ENCODE results near the gene UQCC5.

The UQCC5 gene

GRCh38 chr3:52489453-52489852 lies 47.0 kb upstream of the UQCC5 start:
- no peak for ATAC-seq (ENCODE audit: low read depth)
- no peaks in the 10 kb centered on the region for H3K9me3 ChIP-seq (ENCODE audit: severe bottlenecking)
- no peak for DNase-seq (ENCODE audit: low spot score)
- no peaks in the 10 kb centered on the region for H3K4me1 ChIP-seq (ENCODE audit: insufficient read depth, poor library complexity, severe bottlenecking)
- H3K27ac ChIP-seq (ENCODE audit: poor library complexity, severe bottlenecking): no peak overlapping the region
- H3K27me3 ChIP-seq (ENCODE audit: insufficient read depth, poor library complexity, severe bottlenecking): no peaks in the 10 kb centered on the region
- H3K36me3 ChIP-seq (ENCODE audit: low read depth): peaks cover 44% of the 10 kb centered on the region
- TF ChIP-seq CTCF (IDR thresholded peaks at IDR 0.05; ENCODE audit: poor library complexity, severe bottlenecking): no peak
- no peak overlapping the region for H3K4me3 ChIP-seq (ENCODE audit: severe bottlenecking)

- Histone ChIP-seq H3K27me3 (ENCODE audit: insufficient read depth, poor library complexity, severe bottlenecking) (no peaks in the 10 kb centered on the region), H3K4me3 (ENCODE audit: severe bottlenecking) (no peak overlapping the region), H3K27ac (ENCODE audit: poor library complexity, severe bottlenecking) (no peak overlapping the region), H3K9me3 (ENCODE audit: severe bottlenecking) (no peaks in the 10 kb centered on the region), H3K4me1 (ENCODE audit: insufficient read depth, poor library complexity, severe bottlenecking) (no peaks in the 10 kb centered on the region), H3K36me3 (ENCODE audit: low read depth) (peaks cover 42% of the 10 kb centered on the region)
- ATAC-seq (ENCODE audit: low read depth): no peak
- TF ChIP-seq CTCF (IDR thresholded peaks at IDR 0.05; ENCODE audit: poor library complexity, severe bottlenecking): no peak
- no peak for DNase-seq (ENCODE audit: low spot score)
Observed at GRCh38 chr3:52490035-52490938, 46.1 kb upstream of the UQCC5 start.

GRCh38 chr3:52490939-52491526 lies 45.4 kb upstream of the UQCC5 start:
- H3K9me3 ChIP-seq (ENCODE audit: severe bottlenecking): no peaks in the 10 kb centered on the region
- no peak for DNase-seq (ENCODE audit: low spot score)
- H3K27me3 ChIP-seq (ENCODE audit: insufficient read depth, poor library complexity, severe bottlenecking): no peaks in the 10 kb centered on the region
- TF ChIP-seq CTCF (IDR thresholded peaks at IDR 0.05; ENCODE audit: poor library complexity, severe bottlenecking): no peak
- no peaks in the 10 kb centered on the region for H3K4me1 ChIP-seq (ENCODE audit: insufficient read depth, poor library complexity, severe bottlenecking)
- H3K4me3 ChIP-seq (ENCODE audit: severe bottlenecking): no peak overlapping the region
- no peak overlapping the region for H3K27ac ChIP-seq (ENCODE audit: poor library complexity, severe bottlenecking)
- ATAC-seq (ENCODE audit: low read depth): no peak
- H3K36me3 ChIP-seq (ENCODE audit: low read depth): peaks cover 35% of the 10 kb centered on the region

- H3K9me3 ChIP-seq (ENCODE audit: severe bottlenecking): no peaks in the 10 kb centered on the region
- H3K27me3 ChIP-seq (ENCODE audit: insufficient read depth, poor library complexity, severe bottlenecking): no peaks in the 10 kb centered on the region
- H3K36me3 ChIP-seq (ENCODE audit: low read depth): peaks cover 26% of the 10 kb centered on the region
- ATAC-seq (ENCODE audit: low read depth) (no peak), DNase-seq (ENCODE audit: low spot score) (no peak)
- no peak overlapping the region for H3K27ac ChIP-seq (ENCODE audit: poor library complexity, severe bottlenecking)
- no peak overlapping the region for H3K4me3 ChIP-seq (ENCODE audit: severe bottlenecking)
- no peak for TF ChIP-seq CTCF (IDR thresholded peaks at IDR 0.05; ENCODE audit: poor library complexity, severe bottlenecking)
- H3K4me1 ChIP-seq (ENCODE audit: insufficient read depth, poor library complexity, severe bottlenecking): no peaks in the 10 kb centered on the region
Observed at GRCh38 chr3:52492059-52492458, 44.3 kb upstream of the UQCC5 start.

Measured in RWPE2 (cell line).